Nephron (organoid): ENCODE results near the gene C19orf85.

ENCODE experiments used
- H3K27ac Mint-ChIP-seq, 3 experiments: 2 replicates each; pipeline ENCODE4 v1.8.0; 2020; ENCODE audit warnings: mixed read lengths in 3 of 3, mild to moderate bottlenecking in 2 of 3, moderate library complexity in 1 of 3
- H3K27me3 Mint-ChIP-seq: 2 replicates; pipeline ENCODE4 v1.8.0; 2021; ENCODE audit warnings: low read depth, mild to moderate bottlenecking, moderate library complexity, mixed read lengths
- H3K36me3 Mint-ChIP-seq: 2 replicates; pipeline ENCODE4 v1.8.0; 2020; ENCODE audit warnings: low read depth, mixed read lengths
- H3K4me1 Mint-ChIP-seq: 2 replicates; pipeline ENCODE4 v1.8.0; 2020; ENCODE audit warnings: mixed read lengths
- H3K4me3 Mint-ChIP-seq, 3 experiments: 2 replicates each; pipeline ENCODE4 v1.8.0; 2020; ENCODE audit warnings: mild to moderate bottlenecking in 3 of 3, mixed read lengths in 3 of 3, moderate library complexity in 2 of 3
- H3K9me3 Mint-ChIP-seq: 2 replicates; pipeline ENCODE4 v1.8.0; 2020; ENCODE audit warnings: mixed read lengths
- TF ChIP-seq, protein P1 (sequence below), 3 experiments: fragments of 200-600 bp; sonication (generic); IDR thresholded peaks; one replicate each; pipeline ENCODE4 v1.5.0; 2021; ENCODE audit warnings: antibody characterized with exemption in 3 of 3; ENCODE audit not compliant: unreplicated experiment in 3 of 3

C19orf85 gene

DNA sequence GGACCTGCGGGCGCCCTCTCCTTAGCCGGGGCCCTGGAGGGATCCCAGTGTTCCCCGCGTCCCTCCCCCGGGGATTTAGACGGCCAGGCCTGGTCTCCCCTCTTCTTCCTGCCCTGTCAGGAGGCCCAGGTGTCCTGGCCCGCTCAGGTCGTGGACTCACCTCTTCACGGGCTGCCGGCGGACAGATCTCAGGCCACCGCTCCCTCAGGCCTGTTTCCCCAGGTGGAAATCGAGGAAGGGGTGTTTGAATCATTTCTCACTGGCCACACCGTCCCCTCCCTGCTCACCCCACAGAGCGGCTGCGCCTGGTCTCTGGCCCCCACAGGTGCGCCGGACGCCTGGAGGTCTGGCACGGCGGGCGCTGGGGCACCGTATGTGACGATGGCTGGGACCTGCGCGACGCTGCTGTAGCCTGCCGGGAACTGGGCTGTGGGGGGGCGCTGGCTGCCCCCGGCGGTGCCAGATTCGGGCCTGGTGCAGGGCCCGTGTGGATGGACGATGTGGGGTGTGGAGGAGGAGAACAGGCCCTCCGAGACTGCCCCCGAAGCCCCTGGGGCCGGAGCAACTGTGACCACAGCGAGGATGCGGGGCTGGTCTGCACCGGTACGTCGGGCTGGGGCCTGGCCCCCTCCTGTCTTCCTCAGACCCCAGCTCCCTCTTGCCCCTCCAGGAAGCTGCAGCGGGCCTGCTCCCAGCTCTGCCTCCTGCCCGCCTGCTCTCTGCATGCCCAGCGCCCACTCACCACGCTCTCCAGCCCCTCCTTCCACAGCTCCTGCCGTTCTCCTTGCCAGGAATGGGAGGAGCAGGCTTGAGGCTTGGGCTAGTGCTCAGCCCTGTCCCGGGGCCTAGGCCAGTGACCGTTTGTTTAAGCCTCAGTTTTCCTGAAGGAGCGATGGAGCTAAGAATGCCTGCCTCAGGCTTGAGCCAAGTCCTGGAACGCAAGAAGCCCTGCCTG, 26.2 kb upstream of the C19orf85 start:
- no peaks in the 10 kb centered on the region for H3K27me3 Mint-ChIP-seq
- no peak overlapping the region for H3K4me3 Mint-ChIP-seq
- H3K9me3 Mint-ChIP-seq = no peaks in the 10 kb centered on the region
- no peaks in the 10 kb centered on the region for H3K36me3 Mint-ChIP-seq
- peaks cover 43% of the 10 kb centered on the region for H3K4me1 Mint-ChIP-seq
- TF ChIP-seq, protein P1, sequence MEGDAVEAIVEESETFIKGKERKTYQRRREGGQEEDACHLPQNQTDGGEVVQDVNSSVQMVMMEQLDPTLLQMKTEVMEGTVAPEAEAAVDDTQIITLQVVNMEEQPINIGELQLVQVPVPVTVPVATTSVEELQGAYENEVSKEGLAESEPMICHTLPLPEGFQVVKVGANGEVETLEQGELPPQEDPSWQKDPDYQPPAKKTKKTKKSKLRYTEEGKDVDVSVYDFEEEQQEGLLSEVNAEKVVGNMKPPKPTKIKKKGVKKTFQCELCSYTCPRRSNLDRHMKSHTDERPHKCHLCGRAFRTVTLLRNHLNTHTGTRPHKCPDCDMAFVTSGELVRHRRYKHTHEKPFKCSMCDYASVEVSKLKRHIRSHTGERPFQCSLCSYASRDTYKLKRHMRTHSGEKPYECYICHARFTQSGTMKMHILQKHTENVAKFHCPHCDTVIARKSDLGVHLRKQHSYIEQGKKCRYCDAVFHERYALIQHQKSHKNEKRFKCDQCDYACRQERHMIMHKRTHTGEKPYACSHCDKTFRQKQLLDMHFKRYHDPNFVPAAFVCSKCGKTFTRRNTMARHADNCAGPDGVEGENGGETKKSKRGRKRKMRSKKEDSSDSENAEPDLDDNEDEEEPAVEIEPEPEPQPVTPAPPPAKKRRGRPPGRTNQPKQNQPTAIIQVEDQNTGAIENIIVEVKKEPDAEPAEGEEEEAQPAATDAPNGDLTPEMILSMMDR (IDR thresholded peaks at IDR 0.05; ENCODE audit: unreplicated experiment in 3 of 3) = no peak
- H3K27ac Mint-ChIP-seq = peak overlapping the region in 1 of 3 experiments; percentile 82

DNA sequence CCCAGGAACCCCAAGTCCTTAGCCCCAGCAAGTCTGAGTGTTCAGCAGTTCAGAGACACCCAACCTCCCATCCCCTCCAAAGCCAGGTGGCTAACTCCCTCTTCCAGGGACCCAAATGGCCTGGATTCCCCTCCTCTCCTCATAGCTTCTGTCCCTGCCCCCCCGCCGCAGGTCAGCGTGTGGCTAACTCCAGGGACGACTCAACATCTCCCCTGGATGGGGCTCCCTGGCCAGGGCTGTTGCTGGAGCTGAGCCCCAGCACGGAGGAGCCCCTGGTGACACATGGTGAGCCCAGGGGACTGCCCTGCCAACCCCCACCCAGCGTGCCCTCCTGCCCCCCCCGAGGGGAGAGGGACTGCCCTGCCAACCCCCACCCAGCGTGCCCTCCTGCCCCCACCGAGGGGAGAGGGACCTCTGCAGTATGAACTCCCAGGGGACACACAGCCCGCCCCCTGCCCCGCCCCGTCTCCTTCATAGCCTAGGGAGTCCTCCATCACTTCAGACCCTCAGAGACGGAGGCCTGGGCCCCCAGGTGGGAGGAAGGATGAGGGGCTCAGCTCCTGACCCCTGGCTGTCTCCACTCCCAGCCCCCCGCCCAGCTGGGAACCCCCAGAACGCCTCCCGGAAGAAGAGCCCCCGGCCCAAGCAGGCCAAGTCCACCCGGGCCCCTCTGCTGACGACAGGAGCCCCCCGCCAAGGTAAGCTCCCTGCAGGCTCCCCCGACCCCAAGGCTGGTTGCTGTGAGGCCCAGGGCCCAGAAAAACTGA, 25.3 kb upstream of the C19orf85 start:
- Mint-ChIP-seq H3K9me3 (no peaks in the 10 kb centered on the region), H3K27ac (no peak overlapping the region), H3K4me1 (peaks cover 47% of the 10 kb centered on the region), H3K4me3 (no peak overlapping the region), H3K27me3 (no peaks in the 10 kb centered on the region), H3K36me3 (no peaks in the 10 kb centered on the region)
- TF ChIP-seq, protein P1 (IDR thresholded peaks at IDR 0.05; ENCODE audit: unreplicated experiment in 3 of 3) = no peak

DNA sequence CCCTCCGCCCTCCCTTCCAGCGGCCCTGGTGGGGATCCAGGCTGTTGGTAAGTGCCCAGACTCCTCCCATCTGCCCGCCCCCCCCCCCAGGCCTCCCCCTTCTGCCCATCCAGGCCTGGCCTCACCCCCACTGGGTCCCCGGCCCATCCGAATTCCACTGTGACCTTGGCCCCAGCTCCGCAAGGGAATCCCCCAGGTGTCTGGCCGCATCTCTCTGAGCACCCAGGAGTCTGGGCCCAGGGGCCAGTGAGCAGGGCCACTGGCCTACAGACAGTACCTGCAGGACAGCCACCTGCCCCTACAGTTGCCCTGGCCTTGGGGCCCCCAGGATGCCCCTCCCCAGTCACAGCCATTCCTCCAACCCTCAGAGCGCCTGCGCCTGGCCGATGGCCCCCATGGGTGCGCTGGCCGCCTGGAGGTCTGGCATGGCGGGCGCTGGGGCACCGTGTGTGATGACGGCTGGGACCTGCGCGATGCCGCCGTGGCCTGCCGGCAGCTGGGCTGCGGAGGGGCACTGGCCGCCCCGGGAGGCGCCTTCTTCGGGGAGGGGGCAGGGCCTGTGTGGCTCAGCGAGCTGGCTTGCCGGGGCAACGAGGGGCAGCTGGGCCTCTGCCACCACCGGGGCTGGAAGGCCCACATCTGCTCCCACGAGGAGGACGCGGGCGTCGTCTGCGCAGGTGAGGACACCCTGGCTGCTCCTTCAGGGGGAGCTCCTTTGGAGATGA, 24.6 kb upstream of the C19orf85 start:
- peaks cover 40% of the 10 kb centered on the region for H3K4me1 Mint-ChIP-seq
- no peaks in the 10 kb centered on the region for H3K36me3 Mint-ChIP-seq
- TF ChIP-seq, protein P1 (IDR thresholded peaks at IDR 0.05; ENCODE audit: unreplicated experiment in 3 of 3) = no peak
- no peaks in the 10 kb centered on the region for H3K27me3 Mint-ChIP-seq
- no peak overlapping the region for H3K4me3 Mint-ChIP-seq
- H3K27ac Mint-ChIP-seq = peak overlapping the region in 1 of 3 experiments; percentile 80
- H3K9me3 Mint-ChIP-seq = no peaks in the 10 kb centered on the region

DNA sequence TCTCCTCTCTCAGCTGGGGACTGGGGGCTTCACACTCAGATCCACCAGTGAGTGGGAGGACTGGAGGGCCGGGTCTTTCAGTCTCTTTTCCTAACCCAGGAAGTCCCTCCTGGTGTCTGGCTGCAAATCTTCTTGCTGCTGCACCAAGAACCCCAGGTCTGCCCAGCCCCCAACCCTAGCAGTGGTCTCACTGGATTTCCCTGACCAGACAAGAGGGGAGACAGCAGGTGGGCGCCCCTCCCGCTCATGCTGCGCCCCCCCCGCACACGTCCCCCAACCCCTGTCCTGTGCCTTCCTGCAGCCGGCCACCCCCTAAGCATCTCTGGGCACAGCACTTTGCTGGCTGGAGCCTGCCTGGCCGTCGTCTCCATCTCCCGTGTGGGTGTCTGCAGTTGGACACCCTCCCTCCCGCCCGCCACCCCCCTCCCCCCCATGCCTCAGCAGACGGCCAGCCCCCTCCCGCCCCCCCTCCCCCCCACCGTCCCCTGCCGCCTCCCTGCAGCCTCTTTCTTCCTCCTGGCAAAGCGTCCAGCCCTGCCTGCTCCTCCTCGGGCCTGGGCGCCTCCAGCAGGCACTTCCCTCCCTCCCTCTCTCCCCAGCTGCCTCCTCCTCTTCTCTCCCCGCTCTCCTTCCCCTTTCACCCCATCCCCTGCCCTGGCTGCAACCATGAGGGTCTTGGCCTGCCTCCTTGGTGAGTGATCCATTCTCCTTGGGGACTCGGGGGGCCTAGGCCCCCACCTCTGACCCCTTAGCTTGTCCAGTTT, 23.6 kb upstream of the C19orf85 start, which contains the start of gene SSC5D:
TSS of gene SSC5D (plus strand) at position 513 of the 764 bp plus-strand sequence. CDS start at position 667, 154 bp downstream.
- no peaks in the 10 kb centered on the region for H3K36me3 Mint-ChIP-seq
- H3K4me1 Mint-ChIP-seq = peaks cover 37% of the 10 kb centered on the region
- H3K9me3 Mint-ChIP-seq = no peaks in the 10 kb centered on the region
- peak within 1 kb of the TSS; percentile 99 for H3K27ac Mint-ChIP-seq
- H3K27me3 Mint-ChIP-seq = no peaks in the 10 kb centered on the region
- peak within 1 kb of the TSS; percentile 80 to 83 (median 80) for H3K4me3 Mint-ChIP-seq
- TF ChIP-seq, protein P1 (IDR thresholded peaks at IDR 0.05; ENCODE audit: unreplicated experiment in 3 of 3) = no peak
